Measurements from ENCODE around the gene TRIM27.
A peak's percentile ranks its signal among the peaks of the same experiment; 100 is the strongest.

DNA sequence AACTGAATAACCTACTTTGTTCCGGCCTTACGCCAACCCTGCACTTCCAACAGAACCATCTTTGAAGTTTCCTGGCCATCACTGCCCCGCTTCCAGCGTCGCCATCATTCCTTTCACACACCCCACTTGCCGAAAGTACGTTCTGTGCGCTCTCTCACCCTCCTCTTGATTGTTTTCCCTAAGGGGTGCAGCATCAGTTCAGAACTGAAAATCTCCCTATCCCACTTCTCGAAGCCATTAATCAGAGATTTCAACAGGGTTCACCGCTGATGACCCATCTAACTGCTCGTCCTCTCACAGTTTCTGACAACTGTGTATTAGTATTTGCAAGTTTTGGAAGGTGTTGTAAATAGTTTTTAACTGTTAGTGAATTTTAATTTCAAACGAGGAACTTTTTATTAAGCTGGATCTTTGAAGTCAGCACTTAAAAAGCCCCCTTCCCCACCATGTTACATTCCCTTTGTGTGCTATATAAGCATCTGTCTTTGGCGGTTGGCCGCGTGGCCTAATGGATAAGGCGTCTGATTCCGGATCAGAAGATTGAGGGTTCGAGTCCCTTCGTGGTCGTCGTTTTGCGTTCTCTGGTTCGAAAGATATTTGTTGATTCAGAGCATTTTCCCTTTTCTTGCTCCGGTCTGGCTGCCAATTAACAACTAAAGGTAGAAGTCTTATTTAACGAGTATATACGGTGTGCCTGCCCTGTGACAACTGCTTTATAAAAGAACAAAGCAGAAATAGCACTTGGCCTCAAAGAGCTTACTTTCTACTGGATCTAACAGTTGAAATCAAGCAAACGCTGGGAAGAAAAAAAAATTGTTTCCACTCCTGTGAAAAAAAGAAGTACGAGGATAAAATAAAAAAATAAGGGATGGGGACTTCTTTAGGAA, 42.6 kb downstream of the TRIM27 start:
- no peak for TF ChIP-seq MYBL2 (CRISPR knock-in tag; IDR thresholded peaks at IDR 0.05)
- TF ChIP-seq AFF4 (CRISPR knock-in tag; IDR thresholded peaks at IDR 0.05; ENCODE audit: borderline replicate concordance): no peak
- no peak for TF ChIP-seq ZNF138 (CRISPR knock-in tag; conservative IDR thresholded peaks at IDR 0.05)
- TF ChIP-seq, protein P1, sequence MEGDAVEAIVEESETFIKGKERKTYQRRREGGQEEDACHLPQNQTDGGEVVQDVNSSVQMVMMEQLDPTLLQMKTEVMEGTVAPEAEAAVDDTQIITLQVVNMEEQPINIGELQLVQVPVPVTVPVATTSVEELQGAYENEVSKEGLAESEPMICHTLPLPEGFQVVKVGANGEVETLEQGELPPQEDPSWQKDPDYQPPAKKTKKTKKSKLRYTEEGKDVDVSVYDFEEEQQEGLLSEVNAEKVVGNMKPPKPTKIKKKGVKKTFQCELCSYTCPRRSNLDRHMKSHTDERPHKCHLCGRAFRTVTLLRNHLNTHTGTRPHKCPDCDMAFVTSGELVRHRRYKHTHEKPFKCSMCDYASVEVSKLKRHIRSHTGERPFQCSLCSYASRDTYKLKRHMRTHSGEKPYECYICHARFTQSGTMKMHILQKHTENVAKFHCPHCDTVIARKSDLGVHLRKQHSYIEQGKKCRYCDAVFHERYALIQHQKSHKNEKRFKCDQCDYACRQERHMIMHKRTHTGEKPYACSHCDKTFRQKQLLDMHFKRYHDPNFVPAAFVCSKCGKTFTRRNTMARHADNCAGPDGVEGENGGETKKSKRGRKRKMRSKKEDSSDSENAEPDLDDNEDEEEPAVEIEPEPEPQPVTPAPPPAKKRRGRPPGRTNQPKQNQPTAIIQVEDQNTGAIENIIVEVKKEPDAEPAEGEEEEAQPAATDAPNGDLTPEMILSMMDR (IDR thresholded peaks at IDR 0.05): no peak
- TF ChIP-seq E2F5 (CRISPR knock-in tag; IDR thresholded peaks at IDR 0.05): no peak
- TF ChIP-seq SMAD4 (CRISPR knock-in tag; IDR thresholded peaks at IDR 0.05): no peak
- TF ChIP-seq NR1H2 (CRISPR knock-in tag; IDR thresholded peaks at IDR 0.05): no peak
- no peak for TF ChIP-seq CBFB (CRISPR knock-in tag; IDR thresholded peaks at IDR 0.05; ENCODE audit: low read depth)
- TF ChIP-seq ATF2 (CRISPR knock-in tag; IDR thresholded peaks at IDR 0.05; ENCODE audit: borderline replicate concordance, low read depth): no peak
- TF ChIP-seq, protein P2, sequence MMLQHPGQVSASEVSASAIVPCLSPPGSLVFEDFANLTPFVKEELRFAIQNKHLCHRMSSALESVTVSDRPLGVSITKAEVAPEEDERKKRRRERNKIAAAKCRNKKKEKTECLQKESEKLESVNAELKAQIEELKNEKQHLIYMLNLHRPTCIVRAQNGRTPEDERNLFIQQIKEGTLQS (CRISPR knock-in tag; conservative IDR thresholded peaks at IDR 0.05): no peak
- TF ChIP-seq MAX (CRISPR knock-in tag; IDR thresholded peaks at IDR 0.05): peak; percentile 29; the same call in 1 of the 2 replicates
- TF ChIP-seq, protein P3, sequence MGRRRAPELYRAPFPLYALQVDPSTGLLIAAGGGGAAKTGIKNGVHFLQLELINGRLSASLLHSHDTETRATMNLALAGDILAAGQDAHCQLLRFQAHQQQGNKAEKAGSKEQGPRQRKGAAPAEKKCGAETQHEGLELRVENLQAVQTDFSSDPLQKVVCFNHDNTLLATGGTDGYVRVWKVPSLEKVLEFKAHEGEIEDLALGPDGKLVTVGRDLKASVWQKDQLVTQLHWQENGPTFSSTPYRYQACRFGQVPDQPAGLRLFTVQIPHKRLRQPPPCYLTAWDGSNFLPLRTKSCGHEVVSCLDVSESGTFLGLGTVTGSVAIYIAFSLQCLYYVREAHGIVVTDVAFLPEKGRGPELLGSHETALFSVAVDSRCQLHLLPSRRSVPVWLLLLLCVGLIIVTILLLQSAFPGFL (CRISPR knock-in tag; IDR thresholded peaks at IDR 0.05; ENCODE audit: borderline replicate concordance): no peak
- TF ChIP-seq, protein P4, sequence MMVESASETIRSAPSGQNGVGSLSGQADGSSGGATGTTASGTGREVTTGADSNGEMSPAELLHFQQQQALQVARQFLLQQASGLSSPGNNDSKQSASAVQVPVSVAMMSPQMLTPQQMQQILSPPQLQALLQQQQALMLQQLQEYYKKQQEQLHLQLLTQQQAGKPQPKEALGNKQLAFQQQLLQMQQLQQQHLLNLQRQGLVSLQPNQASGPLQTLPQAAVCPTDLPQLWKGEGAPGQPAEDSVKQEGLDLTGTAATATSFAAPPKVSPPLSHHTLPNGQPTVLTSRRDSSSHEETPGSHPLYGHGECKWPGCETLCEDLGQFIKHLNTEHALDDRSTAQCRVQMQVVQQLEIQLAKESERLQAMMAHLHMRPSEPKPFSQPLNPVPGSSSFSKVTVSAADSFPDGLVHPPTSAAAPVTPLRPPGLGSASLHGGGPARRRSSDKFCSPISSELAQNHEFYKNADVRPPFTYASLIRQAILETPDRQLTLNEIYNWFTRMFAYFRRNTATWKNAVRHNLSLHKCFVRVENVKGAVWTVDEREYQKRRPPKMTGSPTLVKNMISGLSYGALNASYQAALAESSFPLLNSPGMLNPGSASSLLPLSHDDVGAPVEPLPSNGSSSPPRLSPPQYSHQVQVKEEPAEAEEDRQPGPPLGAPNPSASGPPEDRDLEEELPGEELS (CRISPR knock-in tag; IDR thresholded peaks at IDR 0.05): no peak
- TF ChIP-seq, protein P5, sequence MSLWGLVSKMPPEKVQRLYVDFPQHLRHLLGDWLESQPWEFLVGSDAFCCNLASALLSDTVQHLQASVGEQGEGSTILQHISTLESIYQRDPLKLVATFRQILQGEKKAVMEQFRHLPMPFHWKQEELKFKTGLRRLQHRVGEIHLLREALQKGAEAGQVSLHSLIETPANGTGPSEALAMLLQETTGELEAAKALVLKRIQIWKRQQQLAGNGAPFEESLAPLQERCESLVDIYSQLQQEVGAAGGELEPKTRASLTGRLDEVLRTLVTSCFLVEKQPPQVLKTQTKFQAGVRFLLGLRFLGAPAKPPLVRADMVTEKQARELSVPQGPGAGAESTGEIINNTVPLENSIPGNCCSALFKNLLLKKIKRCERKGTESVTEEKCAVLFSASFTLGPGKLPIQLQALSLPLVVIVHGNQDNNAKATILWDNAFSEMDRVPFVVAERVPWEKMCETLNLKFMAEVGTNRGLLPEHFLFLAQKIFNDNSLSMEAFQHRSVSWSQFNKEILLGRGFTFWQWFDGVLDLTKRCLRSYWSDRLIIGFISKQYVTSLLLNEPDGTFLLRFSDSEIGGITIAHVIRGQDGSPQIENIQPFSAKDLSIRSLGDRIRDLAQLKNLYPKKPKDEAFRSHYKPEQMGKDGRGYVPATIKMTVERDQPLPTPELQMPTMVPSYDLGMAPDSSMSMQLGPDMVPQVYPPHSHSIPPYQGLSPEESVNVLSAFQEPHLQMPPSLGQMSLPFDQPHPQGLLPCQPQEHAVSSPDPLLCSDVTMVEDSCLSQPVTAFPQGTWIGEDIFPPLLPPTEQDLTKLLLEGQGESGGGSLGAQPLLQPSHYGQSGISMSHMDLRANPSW (CRISPR knock-in tag; conservative IDR thresholded peaks at IDR 0.05; ENCODE audit: low read depth): no peak
